Measurements from ENCODE around the gene RBL2. TPM values are rescaled to one million over a fixed set of nuclear protein-coding genes. Genes with fewer than 3 reads are reported as not detected.
"Not testable (repeated sequence)": the region's sequence is repeated elsewhere in the genome, so short reads cannot be mapped to it uniquely, and the experiment has no call there.

Gene RBL2
- total RNA-seq, 1 donor from 2014 or later: 99.5 TPM

- DNase-seq: no peak
- POLR2A ChIA-PET: no interaction called here
- Mint-ChIP-seq H3K36me3 (ENCODE audit: low read depth) (no peaks in the 10 kb centered on the region), H3K9me3 (peaks cover 6% of the 10 kb centered on the region), H3K27ac (no peak overlapping the region), H3K27me3 (peaks cover 14% of the 10 kb centered on the region), H3K4me1 (no peaks in the 10 kb centered on the region), H3K4me3 (no peak overlapping the region)
- no peak for ATAC-seq (ENCODE audit: low read depth)
- CTCF ChIA-PET: no interaction called here
- TF ChIP-seq CTCF (IDR thresholded peaks at IDR 0.05): no peak
- intact Hi-C loops (cut with micrococcal nuclease): no loop called here
Observed at GRCh38 chr16:53414381-53414780, 19.9 kb upstream of the RBL2 start.

DNA sequence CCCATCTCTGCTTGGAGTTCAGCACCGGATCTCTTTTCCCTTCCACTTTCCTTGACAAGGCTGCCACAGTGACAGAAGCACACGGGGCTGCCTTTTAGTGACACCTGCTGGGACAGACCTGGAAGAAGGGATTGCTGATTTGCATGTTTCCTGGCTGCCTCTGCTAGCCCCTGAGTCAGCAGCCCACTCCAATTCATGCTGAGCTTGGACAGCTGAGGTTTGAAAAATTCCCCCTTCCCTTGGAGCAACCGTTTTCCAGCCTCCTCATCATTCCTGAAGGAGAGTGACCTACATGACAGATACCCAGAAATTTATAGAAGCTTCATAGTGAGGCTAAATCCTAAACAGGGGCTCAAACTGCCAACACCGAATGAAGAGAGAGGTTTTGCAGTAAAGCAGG is 18.8 kb upstream of the RBL2 start:
- ATAC-seq (ENCODE audit: low read depth) (no peak), DNase-seq (no peak)
- intact Hi-C loops (cut with micrococcal nuclease): no loop called here
- Mint-ChIP-seq H3K36me3 (ENCODE audit: low read depth) (no peaks in the 10 kb centered on the region), H3K4me1 (no peaks in the 10 kb centered on the region), H3K4me3 (no peak overlapping the region), H3K9me3 (peaks cover 6% of the 10 kb centered on the region), H3K27ac (no peak overlapping the region), H3K27me3 (peaks cover 14% of the 10 kb centered on the region)
- POLR2A ChIA-PET: no interaction called here
- TF ChIP-seq CTCF (IDR thresholded peaks at IDR 0.05): no peak
- CTCF ChIA-PET: no interaction called here

GRCh38 chr16:53417011-53417410 is 17.3 kb upstream of the RBL2 start:
- H3K9me3 Mint-ChIP-seq: peaks cover 3% of the 10 kb centered on the region
- no peaks in the 10 kb centered on the region for H3K36me3 Mint-ChIP-seq (ENCODE audit: low read depth)
- POLR2A ChIA-PET: no interaction called here
- ATAC-seq (ENCODE audit: low read depth) (no peak), DNase-seq (no peak)
- CTCF ChIA-PET: no interaction called here
- no peak overlapping the region for H3K27ac Mint-ChIP-seq
- peaks cover 14% of the 10 kb centered on the region for H3K27me3 Mint-ChIP-seq
- no peaks in the 10 kb centered on the region for H3K4me1 Mint-ChIP-seq
- intact Hi-C loops (cut with micrococcal nuclease): no loop called here
- no peak overlapping the region for H3K4me3 Mint-ChIP-seq
- no peak for TF ChIP-seq CTCF (IDR thresholded peaks at IDR 0.05)

DNA sequence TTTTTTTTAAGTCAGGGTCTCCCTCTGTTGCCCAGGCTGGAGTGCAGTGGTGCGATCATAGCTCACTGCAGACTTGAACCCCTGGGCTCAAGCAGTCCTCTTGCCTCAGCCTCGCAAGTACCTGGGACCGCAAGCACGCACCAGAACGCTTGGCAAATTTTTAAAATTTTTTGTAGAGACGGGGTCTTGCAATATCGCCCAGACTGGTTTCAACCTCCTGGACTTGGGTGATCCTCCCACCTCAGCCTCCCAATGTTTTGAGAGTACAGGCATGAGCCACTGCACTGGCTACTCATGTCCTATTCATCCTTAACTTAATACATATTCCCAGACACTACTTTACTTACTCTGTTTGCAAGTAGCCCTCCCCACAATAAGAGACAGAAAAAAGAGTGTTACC is 16.3 kb upstream of the RBL2 start:
- POLR2A ChIA-PET: no interaction called here
- no peaks in the 10 kb centered on the region for H3K4me1 Mint-ChIP-seq
- H3K9me3 Mint-ChIP-seq: peaks cover 3% of the 10 kb centered on the region
- peaks cover 14% of the 10 kb centered on the region for H3K27me3 Mint-ChIP-seq
- TF ChIP-seq CTCF (IDR thresholded peaks at IDR 0.05): no peak
- CTCF ChIA-PET: no interaction called here
- H3K4me3 Mint-ChIP-seq: no peak overlapping the region
- ATAC-seq (ENCODE audit: low read depth) (no peak), DNase-seq (no peak)
- H3K27ac Mint-ChIP-seq: no peak overlapping the region
- intact Hi-C loops (cut with micrococcal nuclease): no loop called here
- no peaks in the 10 kb centered on the region for H3K36me3 Mint-ChIP-seq (ENCODE audit: low read depth)

- H3K4me3 Mint-ChIP-seq; H3K4me1 Mint-ChIP-seq; ATAC-seq (ENCODE audit: low read depth); H3K27ac Mint-ChIP-seq; intact Hi-C loops (cut with micrococcal nuclease); H3K36me3 Mint-ChIP-seq (ENCODE audit: low read depth); DNase-seq; POLR2A ChIA-PET; CTCF ChIA-PET; H3K9me3 Mint-ChIP-seq: not testable (repeated sequence)
- H3K27me3 Mint-ChIP-seq: peaks cover 14% of the 10 kb centered on the region
Observed at GRCh38 chr16:53419383-53419709, 14.9 kb upstream of the RBL2 start.

DNA sequence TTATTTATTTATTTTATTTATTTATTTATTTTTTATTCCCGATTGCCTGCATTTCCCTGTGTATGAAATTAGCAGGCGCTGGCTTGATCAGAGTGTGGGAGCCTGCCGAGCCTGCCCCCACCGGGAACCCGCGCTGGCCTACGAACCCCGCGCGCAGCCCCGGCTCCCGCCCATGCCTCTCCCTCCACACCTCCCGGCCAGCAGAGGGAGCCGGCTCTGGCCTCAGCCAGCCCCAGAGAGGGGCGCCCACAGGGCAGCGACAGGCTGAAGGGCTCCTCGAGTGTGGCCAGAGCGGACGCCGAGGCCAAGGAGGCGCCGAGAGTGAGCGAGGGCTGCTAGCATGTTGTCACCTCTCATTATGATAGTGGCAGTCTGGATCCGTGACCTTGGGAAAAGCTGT is 13.0 kb upstream of the RBL2 start:
- no peak overlapping the region for H3K27ac Mint-ChIP-seq
- POLR2A ChIA-PET: no interaction called here
- TF ChIP-seq CTCF (IDR thresholded peaks at IDR 0.05): no peak

GRCh38 chr16:53423968-53424367 is 10.3 kb upstream of the RBL2 start:
- intact Hi-C loops (cut with micrococcal nuclease); H3K27ac Mint-ChIP-seq; ATAC-seq (ENCODE audit: low read depth); H3K27me3 Mint-ChIP-seq; POLR2A ChIA-PET; DNase-seq; CTCF ChIA-PET; H3K36me3 Mint-ChIP-seq (ENCODE audit: low read depth); H3K4me1 Mint-ChIP-seq; H3K4me3 Mint-ChIP-seq; H3K9me3 Mint-ChIP-seq: not testable (repeated sequence)

More for the DNA sequence above, 13.0 kb upstream of the RBL2 start:
- no peak overlapping the region for H3K4me3 Mint-ChIP-seq
- H3K36me3 Mint-ChIP-seq (ENCODE audit: low read depth): no peaks in the 10 kb centered on the region
- peaks cover 2% of the 10 kb centered on the region for H3K9me3 Mint-ChIP-seq
- intact Hi-C loops (cut with micrococcal nuclease): no loop called here
- CTCF ChIA-PET: no interaction called here
- peaks cover 9% of the 10 kb centered on the region for H3K27me3 Mint-ChIP-seq
- no peaks in the 10 kb centered on the region for H3K4me1 Mint-ChIP-seq
- DNase-seq (no peak), ATAC-seq (ENCODE audit: low read depth) (no peak)
